OCI-LY3 (cell line): ENCODE measurements around the gene HYAL3.

Source experiments
- H2AFZ ChIP-seq: fragments of 200-600, 300-600 bp; shearing (Covaris generic); 2 replicates; pipeline ENCODE4 v1.6.0; 2014; ENCODE audit warnings: antibody characterized with exemption, low read depth, low read length
- H3K27ac ChIP-seq: fragments of 200-600, 300-600 bp; sonication (generic); 2 replicates; pipeline ENCODE4 v1.5.1; 2014; ENCODE audit warnings: mild to moderate bottlenecking, low read length, moderate library complexity, mixed read lengths
- H3K27me3 ChIP-seq: fragments of 200-600, 300-600 bp; sonication (generic); 2 replicates; pipeline ENCODE4 v1.6.1; 2014; ENCODE audit warnings: low read depth, low read length, mixed read lengths
- H3K36me3 ChIP-seq: fragments of 200-600, 300-600 bp; sonication (generic); replicated peaks from 2 replicates; pipeline ENCODE3; 2014; ENCODE audit warnings: low read depth, low read length, mixed read lengths
- H3K4me1 ChIP-seq: fragments of 300-600, 200-600 bp; sonication (generic); 2 replicates; pipeline ENCODE4 v1.6.1; 2014; ENCODE audit warnings: low read length, mixed read lengths
- H3K4me2 ChIP-seq: fragments of 200-600, 300-600 bp; sonication (generic); 2 replicates; pipeline ENCODE4 v1.6.1; 2014; ENCODE audit warnings: low read length, mixed read lengths
- H3K4me3 ChIP-seq: fragments of 300-600, 200-600 bp; sonication (generic); 2 replicates; pipeline ENCODE4 v1.5.1; 2014; ENCODE audit warnings: antibody characterized with exemption, mild to moderate bottlenecking, low read length, moderate library complexity
- H3K79me2 ChIP-seq: fragments of 300-600, 200-600 bp; shearing (Covaris generic); 2 replicates; pipeline ENCODE4 v1.6.1; 2014; ENCODE audit warnings: mild to moderate bottlenecking, low read length, mixed read lengths
- H3K9ac ChIP-seq: fragments of 300-600, 200-600 bp; shearing (Covaris generic); 2 replicates; pipeline ENCODE4 v1.6.0; 2014; ENCODE audit warnings: mild to moderate bottlenecking, low read length, moderate library complexity
- H3K9me3 ChIP-seq: fragments of 200-600, 300-600 bp; shearing (Covaris generic); 2 replicates; pipeline ENCODE4 v1.6.1; 2014; ENCODE audit warnings: low read length, mixed read lengths; ENCODE audit not compliant: insufficient read depth
- H4K20me1 ChIP-seq: fragments of 200-600, 300-600 bp; sonication (generic); 2 replicates; pipeline ENCODE4 v1.6.1; 2016; ENCODE audit warnings: low read length, mixed read lengths; ENCODE audit not compliant: insufficient read depth
- CTCF ChIP-seq: fragments of 200-600, 300-600 bp; sonication (generic); IDR thresholded peaks from 2 replicates; pipeline ENCODE4 v1.5.1; 2014; ENCODE audit warnings: antibody characterized with exemption, low read length, low read depth
- EZH2phosphoT487 ChIP-seq: fragments of 200-600 bp; shearing (Covaris generic); IDR thresholded peaks from 2 replicates; pipeline ENCODE4 v1.6.1; 2018; ENCODE audit warnings: antibody characterized with exemption, mixed run types, low read depth

The HYAL3 gene

GRCh38 chr3:50322115-50322385 lies 22.8 kb upstream of the HYAL3 start:
- Histone ChIP-seq H3K36me3 (peaks cover 22% of the 10 kb centered on the region), H2AFZ (no peak overlapping the region), H3K9ac (peak overlapping the region; percentile 86), H3K27me3 (no peaks in the 10 kb centered on the region), H4K20me1 (no peaks in the 10 kb centered on the region), H3K9me3 (no peaks in the 10 kb centered on the region), H3K4me3 (peak overlapping the region; percentile 84), H3K4me1 (peaks cover 32% of the 10 kb centered on the region), H3K4me2 (peak overlapping the region; percentile 87), H3K79me2 (peaks cover 27% of the 10 kb centered on the region), H3K27ac (0 out of 2 replicates have a peak overlapping the region, but pooled peaks have one; percentile 74)
- no peak for TF ChIP-seq CTCF

GRCh38 chr3:50321336-50322114 lies 22.3 kb upstream of the HYAL3 start:
- peaks cover 24% of the 10 kb centered on the region for H3K36me3 ChIP-seq

GRCh38 chr3:50320853-50321335 lies 21.7 kb upstream of the HYAL3 start:
- Histone ChIP-seq H3K36me3 (peaks cover 28% of the 10 kb centered on the region), H4K20me1 (no peaks in the 10 kb centered on the region), H3K4me3 (peak overlapping the region; percentile 84), H3K79me2 (peaks cover 19% of the 10 kb centered on the region), H3K9ac (peak overlapping the region; percentile 86), H3K9me3 (no peaks in the 10 kb centered on the region), H3K27ac (peak overlapping the region; percentile 74), H3K4me1 (peaks cover 31% of the 10 kb centered on the region), H3K4me2 (peak overlapping the region; percentile 87), H2AFZ (peak overlapping the region; percentile 93), H3K27me3 (no peaks in the 10 kb centered on the region)
- no peak for TF ChIP-seq EZH2phosphoT487
- no peak for TF ChIP-seq CTCF

More at GRCh38 chr3:50321336-50322114, 22.3 kb upstream of the HYAL3 start:
- Histone ChIP-seq H3K27me3 (no peaks in the 10 kb centered on the region), H3K9ac (peak overlapping the region; percentile 86), H4K20me1 (no peaks in the 10 kb centered on the region), H3K27ac (peak overlapping the region; percentile 74), H2AFZ (peak overlapping the region; percentile 93), H3K79me2 (peaks cover 23% of the 10 kb centered on the region), H3K4me3 (peak overlapping the region; percentile 84), H3K9me3 (no peaks in the 10 kb centered on the region), H3K4me2 (peak overlapping the region; percentile 87), H3K4me1 (peaks cover 31% of the 10 kb centered on the region)
- TF ChIP-seq EZH2phosphoT487 = no peak
- peak; percentile 61 for TF ChIP-seq CTCF

- Histone ChIP-seq H3K79me2 (peaks cover 19% of the 10 kb centered on the region), H3K27me3 (no peaks in the 10 kb centered on the region), H2AFZ (no peak overlapping the region), H3K36me3 (peaks cover 26% of the 10 kb centered on the region), H3K9me3 (no peaks in the 10 kb centered on the region), H4K20me1 (no peaks in the 10 kb centered on the region), H3K4me3 (peak overlapping the region; percentile 84), H3K4me1 (peaks cover 31% of the 10 kb centered on the region), H3K4me2 (peak overlapping the region; percentile 87), H3K27ac (no peak overlapping the region), H3K9ac (peak overlapping the region; percentile 86)
- TF ChIP-seq CTCF (no peak), EZH2phosphoT487 (no peak)
These were observed 20.9 kb upstream of the HYAL3 start for GRCh38 chr3:50319894-50320625.
